Measurements from ENCODE around the gene RARS2.

The RARS2 gene

GRCh38 chr6:87472525-87473418 lies 117.0 kb downstream of the RARS2 start, which contains the start of gene SLC35A1 (continued):
- TF ChIP-seq BCL6B (tag by site-specific recombination; IDR thresholded peaks at IDR 0.05) = no peak
- TF ChIP-seq ZNF521 (tag by site-specific recombination; IDR thresholded peaks at IDR 0.05) = no peak
- TF ChIP-seq KLF9 (tag by site-specific recombination; IDR thresholded peaks at IDR 0.05; ENCODE audit: low read depth) = peak; percentile 91
- no peak for TF ChIP-seq ZNF112 (tag by site-specific recombination; IDR thresholded peaks at IDR 0.05)
- TF ChIP-seq ZNF518A (tag by site-specific recombination; conservative IDR thresholded peaks at IDR 0.05; ENCODE audit: low read depth) = peak; percentile 66
- no peak for TF ChIP-seq RBAK (tag by site-specific recombination; IDR thresholded peaks at IDR 0.05)
- TF ChIP-seq ZBTB48 (tag by site-specific recombination; IDR thresholded peaks at IDR 0.05) = no peak
- TF ChIP-seq ZNF354C (tag by site-specific recombination; IDR thresholded peaks at IDR 0.05; ENCODE audit: borderline replicate concordance, low read depth) = no peak
- peak; percentile 94 for TF ChIP-seq PBX3 (CRISPR knock-in tag; IDR thresholded peaks at IDR 0.05)
- TF ChIP-seq ZNF596 (tag by site-specific recombination; IDR thresholded peaks at IDR 0.05) = no peak
- TF ChIP-seq TRIM28 (IDR thresholded peaks at IDR 0.05; ENCODE audit: borderline replicate concordance, low read length) = no peak
- peak; percentile 81 for TF ChIP-seq KLF10 (tag by site-specific recombination; IDR thresholded peaks at IDR 0.05)
- no peak for TF ChIP-seq MYNN (tag by site-specific recombination; IDR thresholded peaks at IDR 0.05; ENCODE audit: borderline replicate concordance)
- peak; percentile 69 for TF ChIP-seq ZNF561 (tag by site-specific recombination; IDR thresholded peaks at IDR 0.05; ENCODE audit: borderline replicate concordance)
- no peak for TF ChIP-seq ZNF624 (tag by site-specific recombination; IDR thresholded peaks at IDR 0.05)
- no peak for TF ChIP-seq ZNF544 (tag by site-specific recombination; IDR thresholded peaks at IDR 0.05)
- no peak for TF ChIP-seq TCF7L2 (IDR thresholded peaks at IDR 0.05; ENCODE audit: borderline replicate concordance, low read depth, low read length)
- TF ChIP-seq, protein P1, sequence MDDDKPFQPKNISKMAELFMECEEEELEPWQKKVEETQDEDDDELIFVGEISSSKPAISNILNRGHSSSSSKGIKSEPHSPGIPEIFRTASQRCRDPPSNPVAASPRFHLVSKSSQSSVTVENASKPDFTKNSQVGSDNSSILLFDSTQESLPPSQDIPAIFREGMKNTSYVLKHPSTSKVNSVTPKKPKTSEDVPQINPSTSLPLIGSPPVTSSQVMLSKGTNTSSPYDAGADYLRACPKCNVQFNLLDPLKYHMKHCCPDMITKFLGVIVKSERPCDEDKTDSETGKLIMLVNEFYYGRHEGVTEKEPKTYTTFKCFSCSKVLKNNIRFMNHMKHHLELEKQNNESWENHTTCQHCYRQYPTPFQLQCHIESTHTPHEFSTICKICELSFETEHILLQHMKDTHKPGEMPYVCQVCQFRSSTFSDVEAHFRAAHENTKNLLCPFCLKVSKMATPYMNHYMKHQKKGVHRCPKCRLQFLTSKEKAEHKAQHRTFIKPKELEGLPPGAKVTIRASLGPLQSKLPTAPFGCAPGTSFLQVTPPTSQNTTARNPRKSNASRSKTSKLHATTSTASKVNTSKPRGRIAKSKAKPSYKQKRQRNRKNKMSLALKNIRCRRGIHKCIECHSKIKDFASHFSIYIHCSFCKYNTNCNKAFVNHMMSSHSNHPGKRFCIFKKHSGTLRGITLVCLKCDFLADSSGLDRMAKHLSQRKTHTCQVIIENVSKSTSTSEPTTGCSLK (tag by site-specific recombination; IDR thresholded peaks at IDR 0.05) = no peak
- TF ChIP-seq ZFP41 (tag by site-specific recombination; IDR thresholded peaks at IDR 0.05; ENCODE audit: borderline replicate concordance) = no peak
- TF ChIP-seq, protein P2, sequence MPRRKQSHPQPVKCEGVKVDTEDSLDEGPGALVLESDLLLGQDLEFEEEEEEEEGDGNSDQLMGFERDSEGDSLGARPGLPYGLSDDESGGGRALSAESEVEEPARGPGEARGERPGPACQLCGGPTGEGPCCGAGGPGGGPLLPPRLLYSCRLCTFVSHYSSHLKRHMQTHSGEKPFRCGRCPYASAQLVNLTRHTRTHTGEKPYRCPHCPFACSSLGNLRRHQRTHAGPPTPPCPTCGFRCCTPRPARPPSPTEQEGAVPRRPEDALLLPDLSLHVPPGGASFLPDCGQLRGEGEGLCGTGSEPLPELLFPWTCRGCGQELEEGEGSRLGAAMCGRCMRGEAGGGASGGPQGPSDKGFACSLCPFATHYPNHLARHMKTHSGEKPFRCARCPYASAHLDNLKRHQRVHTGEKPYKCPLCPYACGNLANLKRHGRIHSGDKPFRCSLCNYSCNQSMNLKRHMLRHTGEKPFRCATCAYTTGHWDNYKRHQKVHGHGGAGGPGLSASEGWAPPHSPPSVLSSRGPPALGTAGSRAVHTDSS (tag by site-specific recombination; IDR thresholded peaks at IDR 0.05) = no peak
- TF ChIP-seq ZSCAN4 (tag by site-specific recombination; IDR thresholded peaks at IDR 0.05) = no peak
- TF ChIP-seq ZNF202 (tag by site-specific recombination; IDR thresholded peaks at IDR 0.05; ENCODE audit: borderline replicate concordance) = no peak
- no peak for TF ChIP-seq ZNF707 (tag by site-specific recombination; IDR thresholded peaks at IDR 0.05)
- TF ChIP-seq ZNF629 (tag by site-specific recombination; IDR thresholded peaks at IDR 0.05) = peak; percentile 76
- TF ChIP-seq YY2 (tag by site-specific recombination; IDR thresholded peaks at IDR 0.05) = peak; percentile 69
- TF ChIP-seq GLI4 (tag by site-specific recombination; IDR thresholded peaks at IDR 0.05) = peak; percentile 60; the same call in 1 of the 2 replicates
- no peak; the same call in none of the 2 replicates for TF ChIP-seq ZSCAN30 (tag by site-specific recombination; IDR thresholded peaks at IDR 0.05)
